Stimulated activated CD8-positive, alpha-beta memory T cell treated with anti-CD3 and anti-CD28 coated beads, Interleukin-2, amount 100 ng/mL, for 1 hour (primary cell): ENCODE data around the gene GFI1.
A peak's percentile ranks its signal among the peaks of the same experiment; 100 is the strongest.
"Not testable (repeated sequence)": the region's sequence is repeated elsewhere in the genome, so short reads cannot be mapped to it uniquely, and the experiment has no call there.

Experiments used
- DNase-seq, 2 donors: peaks; one replicate each; pipeline ENCODE4 v3.0.0-alpha.2; 2020; ENCODE audit warnings: low read depth in 2 of 2

The GFI1 gene

DNA sequence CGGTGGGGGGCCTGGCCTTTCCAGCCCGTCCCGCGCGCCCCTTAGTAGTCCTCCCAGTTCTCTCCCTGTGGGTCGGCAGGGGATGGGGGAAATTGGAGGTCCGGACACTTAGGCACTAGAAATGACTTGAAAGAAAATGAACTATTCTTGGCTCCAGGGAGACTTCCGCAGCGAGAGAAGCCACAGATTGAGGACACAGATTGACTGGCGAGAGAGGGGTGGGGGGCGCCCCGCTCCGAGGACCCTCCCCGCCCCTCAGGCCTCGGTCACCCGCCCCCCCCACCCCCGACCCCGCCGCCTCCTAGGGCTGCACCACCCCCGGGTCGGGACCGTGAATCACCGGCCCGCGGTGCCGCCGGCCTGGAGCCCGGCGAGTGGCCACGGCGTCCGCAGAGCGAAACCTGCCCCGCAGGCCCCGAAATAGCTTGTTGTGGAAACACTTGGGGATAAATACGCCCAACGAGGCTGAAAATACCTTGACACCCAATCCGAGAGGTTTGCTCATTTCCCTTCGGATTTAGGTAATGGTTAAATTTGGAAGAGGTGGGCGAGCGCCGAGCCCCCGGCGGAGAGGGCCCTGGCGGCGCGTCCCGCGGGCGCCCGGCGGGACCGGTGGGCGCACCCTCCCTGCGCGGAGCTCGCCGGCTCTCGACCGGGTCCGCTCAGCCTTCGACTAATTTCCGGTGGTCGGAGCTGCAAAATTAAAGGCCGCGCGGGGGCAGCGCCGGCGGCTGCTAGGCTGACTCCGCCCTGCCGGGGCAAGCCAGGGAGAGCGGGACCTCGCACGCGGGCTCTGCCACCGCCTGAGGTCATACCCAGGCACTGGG, at the start of gene GFI1:
Gene GFI1 (minus strand): TSS at position 675 of the 827 bp plus-strand sequence. CDS start 3,438 bp downstream, outside the sequence.
- peak; percentile 29 to 36 for DNase-seq

DNA sequence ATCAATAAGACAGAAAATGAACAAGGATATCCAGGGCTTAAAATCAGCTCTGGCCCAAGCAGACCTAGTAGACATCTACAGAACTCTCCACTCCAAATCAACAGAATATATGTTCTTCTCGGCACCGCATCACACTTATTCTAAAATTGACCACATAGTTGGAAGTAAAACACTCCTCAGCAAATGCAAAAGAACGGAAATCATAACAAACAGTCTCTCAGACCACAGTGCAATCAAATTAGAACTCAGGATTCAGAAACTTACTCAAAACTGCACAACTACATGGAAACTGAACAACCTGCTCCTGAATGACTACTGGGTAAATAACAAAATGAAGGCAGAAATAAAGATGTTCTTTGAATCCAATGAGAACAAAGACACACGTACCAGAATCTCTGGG, 45.6 kb upstream of the GFI1 start:
- not testable (repeated sequence) for DNase-seq

GRCh38 chr1:92531939-92532338, 45.2 kb upstream of the GFI1 start:
- not testable (repeated sequence) for DNase-seq

DNA sequence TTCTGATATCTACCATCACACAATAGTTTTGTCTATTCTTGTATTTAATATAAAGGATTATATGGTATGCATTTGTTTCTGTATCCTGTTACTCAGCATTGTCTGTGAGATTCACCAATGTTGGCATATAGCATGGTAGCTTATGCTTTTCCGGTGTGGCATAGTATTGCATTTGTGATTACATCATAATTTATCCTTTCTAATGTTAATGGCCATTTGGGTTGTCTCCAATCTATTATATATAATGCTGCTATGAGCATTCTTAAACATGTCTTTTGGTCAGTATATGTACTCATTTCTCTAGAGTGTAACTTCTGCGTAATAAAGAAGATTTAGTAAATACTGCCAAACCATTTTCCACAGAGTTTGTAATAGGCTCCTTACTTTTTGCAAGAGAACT, 40.9 kb upstream of the GFI1 start:
- DNase-seq, result no peak

DNA sequence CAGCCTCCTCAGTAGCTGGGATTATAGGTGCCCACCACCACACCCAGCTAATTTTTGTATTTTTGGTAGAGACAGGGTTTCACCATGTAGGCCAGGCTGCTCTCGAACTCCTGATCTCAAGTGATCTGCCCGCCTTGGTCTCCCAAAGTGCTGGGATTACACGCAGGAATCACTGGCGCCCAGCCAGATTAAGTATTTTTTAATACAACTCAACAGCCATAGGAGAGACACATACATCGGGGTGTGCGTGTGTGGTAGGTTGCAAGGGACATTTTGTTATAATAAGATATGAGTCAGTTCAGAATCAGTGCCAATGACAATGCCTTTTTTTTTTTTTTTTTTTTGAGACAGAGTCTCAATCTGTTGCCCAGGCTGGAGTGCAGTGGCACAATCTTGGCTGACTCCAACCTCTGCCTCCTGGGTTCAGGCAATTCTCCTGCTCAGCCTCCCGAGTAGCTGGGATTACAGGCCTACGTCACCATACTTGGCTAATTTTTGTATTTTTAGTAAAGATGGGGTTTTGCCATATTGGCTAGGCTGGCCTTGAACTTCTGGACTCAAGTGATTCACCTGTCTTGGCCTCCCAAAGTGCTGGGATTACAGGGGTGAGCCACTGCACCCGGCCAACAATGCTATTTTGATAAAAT, 38.3 kb upstream of the GFI1 start:
- not testable (repeated sequence) for DNase-seq

GRCh38 chr1:92519043-92519442, 32.3 kb upstream of the GFI1 start:
- DNase-seq, result no peak

DNA sequence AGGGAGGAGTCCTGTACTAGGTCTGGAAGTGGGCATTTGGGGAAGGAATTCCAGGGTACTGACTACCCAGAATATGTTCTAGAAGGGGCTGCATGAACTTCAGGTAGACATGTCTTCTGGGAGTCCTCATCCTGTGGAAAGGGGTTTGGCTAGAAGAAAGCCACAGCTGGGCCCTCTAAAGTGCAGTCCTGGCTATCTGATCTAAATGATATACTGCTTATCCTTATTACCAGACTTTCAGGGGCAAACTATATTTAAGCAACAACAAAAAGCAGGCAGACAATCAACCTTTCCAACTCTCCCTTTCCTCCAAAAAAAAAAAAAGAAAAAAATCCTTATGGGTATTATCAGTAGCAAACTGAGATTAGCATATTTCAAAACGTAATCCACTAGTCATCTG, 29.8 kb upstream of the GFI1 start:
- DNase-seq, result no peak

DNA sequence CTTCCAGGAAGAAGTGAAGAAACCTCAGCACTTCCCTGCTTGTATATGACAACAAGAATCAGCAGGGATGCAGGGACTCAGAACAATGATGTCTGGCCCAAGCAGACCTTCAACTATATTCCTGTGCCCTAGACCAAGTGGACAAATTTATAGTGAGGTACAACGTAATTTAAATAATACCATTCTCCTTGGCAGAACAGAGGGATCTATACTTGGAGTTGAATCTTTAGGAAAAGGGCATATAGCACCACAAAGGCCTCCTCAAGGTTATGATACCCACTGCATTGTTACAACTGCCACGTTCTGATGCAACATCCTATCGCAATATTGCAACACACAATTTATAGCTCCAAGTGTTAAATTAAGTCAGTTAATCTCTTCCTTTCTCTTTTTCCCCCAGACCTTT, 29.1 kb upstream of the GFI1 start:
- DNase-seq, result no peak

DNA sequence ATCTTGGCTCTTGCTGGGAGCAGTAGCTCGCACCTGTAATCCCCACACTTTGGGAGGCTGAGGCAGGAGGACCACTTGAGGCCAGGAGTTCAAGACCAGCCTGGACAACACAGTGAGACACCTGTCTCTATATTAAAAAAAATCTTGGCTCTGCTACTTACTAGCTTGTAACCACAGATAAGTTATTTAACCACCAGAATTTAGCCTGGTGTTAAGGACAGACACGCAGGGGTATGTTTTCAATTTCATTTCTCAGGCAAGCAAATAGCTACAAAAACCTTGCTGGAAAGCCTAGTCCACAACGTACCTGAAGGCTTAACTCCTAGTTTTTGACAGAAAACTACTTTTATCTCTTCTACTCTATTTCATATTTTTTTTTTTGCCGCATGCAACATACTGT, 24.8 kb upstream of the GFI1 start:
- no peak for DNase-seq

DNA sequence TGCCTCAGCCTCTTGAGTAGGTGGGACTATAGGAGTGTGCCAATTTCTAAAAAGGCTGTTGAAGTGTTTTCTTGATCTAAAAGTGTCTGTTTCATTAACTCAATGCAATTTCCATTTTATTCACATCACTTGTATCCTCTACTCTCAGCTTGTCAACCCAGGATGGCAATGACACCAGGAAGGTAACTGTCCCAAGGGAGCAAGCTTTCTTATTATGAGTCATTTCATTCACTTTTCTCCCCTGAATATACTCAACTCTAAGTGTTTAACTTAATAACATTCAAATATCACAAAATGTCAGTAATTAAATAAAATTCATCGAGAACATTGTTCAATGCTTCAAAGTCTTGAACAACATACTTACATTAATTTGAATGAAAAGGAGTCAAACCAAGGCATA, 22.9 kb upstream of the GFI1 start:
- DNase-seq, result no peak

DNA sequence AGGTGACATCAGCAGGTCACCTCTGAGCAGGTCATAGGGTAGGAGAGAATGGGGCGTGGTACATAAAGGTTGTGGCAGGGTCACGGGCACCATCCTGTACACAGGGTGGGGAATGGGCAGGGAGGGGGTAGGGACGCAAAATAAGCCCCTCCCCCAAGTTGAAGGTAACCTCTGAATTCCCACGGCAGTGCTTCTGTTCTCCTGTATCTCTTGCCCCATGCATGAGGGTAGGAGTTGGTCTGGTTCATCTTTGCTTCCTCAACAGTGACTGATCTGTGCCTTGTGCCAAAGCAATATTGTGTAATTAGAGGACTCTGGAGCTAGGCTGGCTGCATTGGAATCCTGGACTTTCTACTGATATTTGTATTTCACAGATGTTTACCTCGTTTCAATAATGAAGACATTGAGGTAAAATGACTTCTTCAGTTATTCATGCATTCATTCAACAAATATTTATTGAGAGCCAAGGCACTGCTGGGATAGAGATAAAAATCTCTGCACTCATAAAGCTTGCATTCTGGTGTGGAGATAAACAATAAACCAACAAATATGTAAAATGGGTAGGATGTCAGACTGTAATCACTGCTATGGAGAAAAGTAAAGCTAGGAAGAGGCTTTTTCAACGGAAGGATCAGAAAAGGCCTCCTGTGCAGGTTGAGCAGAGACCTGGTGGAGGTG, 18.4 kb upstream of the GFI1 start:
- DNase-seq, result no peak

DNA sequence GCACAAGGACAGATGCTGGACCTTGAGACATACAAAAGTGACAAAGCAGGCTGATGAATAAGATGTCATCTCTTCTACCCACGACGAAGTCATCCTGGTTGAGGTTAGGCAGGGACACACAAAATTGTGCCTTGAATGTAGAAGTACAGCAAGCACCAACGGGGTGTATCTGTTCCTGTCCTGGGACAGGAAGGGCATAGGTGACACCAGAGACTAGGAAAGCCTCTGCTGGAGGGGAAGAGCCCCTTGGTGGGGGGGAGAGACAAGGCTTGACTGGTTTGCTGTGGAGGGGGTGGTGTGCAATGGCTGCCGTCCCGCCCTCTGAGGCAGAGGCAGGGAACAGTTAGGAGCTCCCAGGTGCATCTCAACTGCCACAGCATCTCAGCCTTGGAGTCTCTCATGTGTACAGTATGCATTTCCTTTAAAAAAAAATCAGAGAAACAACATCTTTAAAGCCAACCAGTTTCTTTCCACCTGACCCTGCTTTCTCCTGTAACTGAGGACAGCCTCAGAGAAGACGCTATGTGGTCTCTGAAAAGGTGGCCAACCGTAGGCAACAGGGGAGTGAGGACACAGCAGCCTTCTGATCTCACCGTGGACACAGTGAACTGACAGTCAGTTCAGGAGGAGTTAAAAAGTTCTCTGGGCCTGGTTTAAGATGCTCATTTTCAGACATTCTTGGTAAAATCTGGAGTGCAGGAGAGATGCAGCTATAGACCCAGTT, 17.7 kb upstream of the GFI1 start:
- no peak for DNase-seq

DNA sequence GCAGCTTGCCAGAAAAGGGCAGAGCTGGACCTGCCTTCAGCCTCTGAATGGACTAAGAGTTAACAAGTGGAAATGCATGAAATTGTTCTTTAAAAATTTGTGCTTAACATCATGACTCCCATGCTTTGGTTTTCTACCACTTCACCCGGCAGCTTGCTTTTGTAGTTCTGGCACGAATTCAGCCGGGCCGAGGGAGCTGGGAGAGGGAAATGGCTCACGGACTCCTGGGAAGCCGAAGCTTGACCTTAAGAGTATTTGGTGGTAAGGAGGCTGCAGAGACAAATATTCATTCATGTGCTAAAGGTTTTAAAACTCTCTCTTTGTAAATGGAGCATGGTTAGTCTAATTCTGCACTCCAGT, 17.2 kb upstream of the GFI1 start:
- no peak for DNase-seq

GRCh38 chr1:92503043-92503925, 16.6 kb upstream of the GFI1 start:
- DNase-seq, result no peak

DNA sequence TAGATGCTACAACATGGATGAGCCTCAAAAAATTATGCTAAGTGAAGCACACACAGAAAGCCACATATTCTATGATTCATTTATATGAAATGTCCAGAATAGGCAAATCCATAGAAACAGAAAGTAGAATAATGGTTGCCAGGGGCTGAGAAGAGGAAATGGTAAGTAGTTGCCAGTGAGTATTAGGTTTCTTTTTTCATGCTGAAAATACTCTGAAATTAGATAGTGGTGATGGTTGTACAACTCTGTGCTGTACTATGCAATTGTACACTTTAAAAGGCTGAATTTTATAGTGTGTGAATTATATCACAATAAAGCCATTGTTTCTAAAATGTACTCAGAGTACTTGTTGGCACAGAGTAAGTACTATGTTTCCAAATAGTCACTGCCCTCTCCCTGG, 15.5 kb upstream of the GFI1 start:
- DNase-seq, result no peak

DNA sequence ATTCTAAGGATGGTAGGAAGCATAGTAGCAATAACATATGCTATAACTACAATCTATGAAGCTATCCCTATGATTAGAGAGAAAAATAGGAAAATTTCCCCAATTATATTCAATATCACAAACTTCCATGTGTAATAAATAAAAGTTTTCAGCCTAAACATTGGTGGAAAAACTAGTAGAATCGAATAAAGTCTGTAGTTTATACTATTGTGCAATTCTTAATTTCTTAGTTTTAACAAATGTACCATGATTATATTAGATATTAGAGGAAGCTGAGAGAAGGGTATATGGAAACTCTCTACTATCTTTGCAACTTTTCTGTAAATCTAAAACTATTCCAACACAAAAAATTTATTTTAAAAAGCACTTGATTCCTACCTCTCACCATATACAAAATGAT, 13.8 kb upstream of the GFI1 start:
- no peak for DNase-seq

DNA sequence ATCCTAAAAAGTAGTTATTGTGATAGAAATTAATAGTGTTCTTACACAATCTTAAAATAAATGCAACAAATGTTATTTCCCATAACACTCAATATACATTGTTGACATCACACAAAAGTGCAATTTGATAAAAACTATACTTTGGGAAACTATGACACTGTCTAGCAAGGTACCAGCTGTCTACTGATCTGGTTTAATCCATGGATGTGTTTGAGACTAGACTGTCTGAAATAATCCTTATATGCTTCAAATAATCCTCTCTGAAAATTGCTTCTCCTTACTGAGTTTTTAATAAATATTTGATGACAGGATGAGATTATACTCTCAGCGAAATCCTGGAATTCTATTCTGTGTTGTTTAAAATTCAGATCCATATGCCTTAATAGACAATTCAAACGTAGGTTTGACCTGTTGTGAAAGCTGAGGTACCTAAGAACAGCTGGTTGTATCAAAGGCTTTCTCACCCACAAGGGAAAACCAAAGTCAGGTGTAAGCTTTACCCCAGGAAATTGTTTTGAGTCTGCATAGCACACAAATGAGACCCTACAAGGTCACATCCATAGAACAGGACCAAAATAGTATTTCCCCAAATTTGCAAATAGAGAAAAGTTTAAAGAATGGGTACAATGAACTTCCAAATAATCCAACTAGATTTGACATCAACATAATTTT, 8.8 kb upstream of the GFI1 start:
- no peak for DNase-seq

DNA sequence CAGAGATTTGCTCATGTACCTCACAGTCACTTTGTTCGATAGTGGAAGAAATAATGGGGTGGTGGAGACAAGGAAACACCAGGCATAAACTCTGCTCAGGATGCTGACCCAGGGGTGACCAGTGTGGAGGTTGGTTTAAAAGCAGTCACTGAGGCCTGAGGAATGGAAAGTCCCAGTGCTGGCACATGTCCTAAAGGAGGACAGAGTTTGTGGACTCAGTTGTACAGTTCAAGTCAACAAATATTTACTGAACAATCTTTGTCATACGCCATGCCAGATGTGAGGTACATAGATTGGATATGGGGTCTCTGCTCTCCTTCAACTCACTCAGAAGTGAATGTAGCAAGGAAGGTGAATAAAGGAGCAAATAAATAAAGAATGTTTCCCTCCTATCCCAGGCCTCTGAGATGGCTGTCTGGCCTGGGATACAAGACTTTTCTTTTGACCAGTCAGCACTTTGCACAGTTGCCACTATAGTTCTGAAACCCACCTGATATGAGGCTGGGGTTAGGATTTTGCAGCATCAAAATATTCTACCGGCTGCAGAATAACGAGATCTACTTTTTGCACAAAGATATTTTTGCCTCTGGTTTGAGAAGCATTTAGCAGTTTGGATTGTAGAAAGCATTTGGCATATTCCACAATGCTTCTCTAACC, 7.9 kb upstream of the GFI1 start:
- DNase-seq, result no peak

- no peak for DNase-seq
Measured at GRCh38 chr1:92493139-92493538, 6.4 kb upstream of the GFI1 start.

GRCh38 chr1:92488832-92489231, 2.1 kb upstream of the GFI1 start:
- DNase-seq, result no peak
